GM23248 (cell line): ENCODE measurements around the gene GLDC.

Experiments used
- EZH2 ChIP-seq: fragments of 200-600 bp; sonication (generic); IDR thresholded peaks from 2 replicates; pipeline ENCODE4 v1.6.1; 2018; ENCODE audit warnings: antibody characterized with exemption, mild to moderate bottlenecking; ENCODE audit not compliant: insufficient read depth, poor library complexity, severe bottlenecking
- EZH2phosphoT487 ChIP-seq: fragments of 200-600 bp; sonication (generic); IDR thresholded peaks from 2 replicates; pipeline ENCODE4 v1.6.1; 2018; ENCODE audit warnings: antibody characterized with exemption, moderate library complexity, mild to moderate bottlenecking, low read depth; ENCODE audit not compliant: insufficient read depth

DNA sequence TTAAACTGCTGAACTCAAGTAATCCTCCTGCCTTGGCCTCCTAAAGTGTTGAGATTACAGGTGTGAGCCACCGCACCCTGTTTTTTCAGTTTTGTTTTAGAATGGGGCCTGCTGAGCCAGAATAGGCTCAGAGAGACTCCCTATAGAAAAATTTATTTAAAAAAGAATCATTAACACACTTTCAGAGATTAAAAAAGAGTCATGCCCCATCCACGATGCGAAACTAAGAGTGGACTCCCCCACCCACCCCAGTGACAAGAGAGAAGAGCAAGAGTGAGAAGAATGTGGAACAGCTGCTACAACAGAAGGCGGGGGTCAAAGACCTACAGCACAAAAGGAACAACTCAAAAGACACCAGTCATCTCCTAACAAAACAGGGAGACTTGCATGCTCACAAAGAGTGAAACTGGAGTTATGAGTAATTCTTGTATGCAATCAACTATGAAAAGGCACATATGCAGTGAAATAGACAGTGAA is 47.2 kb downstream of the GLDC start:
- TF ChIP-seq EZH2, result no peak
- TF ChIP-seq EZH2phosphoT487, result no peak
